K562 (cell line): Measurements from ENCODE around the gene ZNF337.

ENCODE experiments used
- ADNP ChIP-seq: fragments of 200-800 bp; sonication (Bioruptor generic); IDR thresholded peaks from 2 replicates; pipeline ENCODE4 v1.6.1; 2016; ENCODE audit warnings: missing genetic modification characterization, missing compliant biosample characterization
- HIVEP1 ChIP-seq: fragments of 250-450 bp; sonication (Bioruptor Pico); IDR thresholded peaks from 2 replicates; pipeline ENCODE4 v1.4.0; 2020; ENCODE audit warnings: mild to moderate bottlenecking
- HMG20B ChIP-seq: fragments of 250-450 bp; sonication (Bioruptor Pico); IDR thresholded peaks from 2 replicates; pipeline ENCODE4 v1.5.0; 2021; ENCODE audit warnings: mild to moderate bottlenecking
- KDM4B ChIP-seq, 2 experiments: fragments of 450-650 bp in 1 of 2; sonication (generic) in 1 of 2; IDR thresholded peaks; 2 replicates each; pipeline ENCODE4 v1.6.1; 2016 to 2017; ENCODE audit warnings: borderline replicate concordance in 2 of 2, antibody characterized with exemption in 1 of 2, low read depth in 1 of 2, mild to moderate bottlenecking in 1 of 2
- MEIS2 ChIP-seq: fragments of 450-650 bp; IDR thresholded peaks from 2 replicates; pipeline ENCODE4 v1.6.1; 2014; ENCODE audit warnings: mild to moderate bottlenecking; ENCODE audit not compliant: partially characterized antibody
- MYNN ChIP-seq, 2 experiments: sonication (generic); formaldehyde crosslinking in 1 of 2; IDR thresholded peaks; 2 replicates each; pipeline versions ENCODE4 v1.5.0 to v1.6.1; 2016 to 2020; ENCODE audit warnings: antibody characterized with exemption in 1 of 2, missing genetic modification reagents in 1 of 2
- NBN ChIP-seq: fragments of 450-650 bp; IDR thresholded peaks from 2 replicates; pipeline ENCODE4 v1.6.1; 2016; ENCODE audit warnings: low read depth, mild to moderate bottlenecking
- TAF1 ChIP-seq: IDR thresholded peaks from 2 replicates; pipeline ENCODE4 v1.6.1; 2011; ENCODE audit warnings: mild to moderate bottlenecking, low read length, moderate library complexity; ENCODE audit not compliant: insufficient read depth, control insufficient read depth, severe bottlenecking; ENCODE audit errors: extremely low read depth
- TAF7 ChIP-seq: fragments of 450-650 bp; IDR thresholded peaks from 2 replicates; pipeline ENCODE4 v1.6.1; 2016; ENCODE audit warnings: missing genetic modification characterization, missing compliant biosample characterization
- ZFP36 ChIP-seq: fragments of 150-350 bp; IDR thresholded peaks from 2 replicates; pipeline ENCODE4 v1.6.1; 2018; ENCODE audit warnings: low read length, low read depth; ENCODE audit not compliant: partially characterized antibody
- TF ChIP-seq, protein P1 (sequence below), 3 experiments: IDR thresholded peaks in 2 of 3; conservative IDR thresholded peaks in 1 of 3; 2 replicates each; pipeline ENCODE4 v1.5.1; 2011 to 2012; ENCODE audit warnings: low read length in 3 of 3, mild to moderate bottlenecking in 3 of 3, control low read depth in 2 of 3, improper control_type of control experiment in 1 of 3, inconsistent platforms in 1 of 3, low read depth in 1 of 3, mixed read lengths in 1 of 3, moderate library complexity in 1 of 3; ENCODE audit not compliant: insufficient read depth in 2 of 3
- TF ChIP-seq, protein P2 (sequence below): fragments of 250-450 bp; sonication (Bioruptor Pico); IDR thresholded peaks from 2 replicates; pipeline ENCODE4 v1.5.0; 2021
- TF ChIP-seq, protein P3 (sequence below): sonication (generic); formaldehyde crosslinking; IDR thresholded peaks from 2 replicates; pipeline ENCODE4 v1.8.0; 2022; ENCODE audit warnings: missing genetic modification reagents, mild to moderate bottlenecking, borderline replicate concordance
- TF ChIP-seq, protein P4 (sequence below): sonication (generic); formaldehyde crosslinking; IDR thresholded peaks from 2 replicates; pipeline ENCODE4 v1.8.0; 2022; ENCODE audit warnings: missing genetic modification reagents, mild to moderate bottlenecking, borderline replicate concordance

DNA sequence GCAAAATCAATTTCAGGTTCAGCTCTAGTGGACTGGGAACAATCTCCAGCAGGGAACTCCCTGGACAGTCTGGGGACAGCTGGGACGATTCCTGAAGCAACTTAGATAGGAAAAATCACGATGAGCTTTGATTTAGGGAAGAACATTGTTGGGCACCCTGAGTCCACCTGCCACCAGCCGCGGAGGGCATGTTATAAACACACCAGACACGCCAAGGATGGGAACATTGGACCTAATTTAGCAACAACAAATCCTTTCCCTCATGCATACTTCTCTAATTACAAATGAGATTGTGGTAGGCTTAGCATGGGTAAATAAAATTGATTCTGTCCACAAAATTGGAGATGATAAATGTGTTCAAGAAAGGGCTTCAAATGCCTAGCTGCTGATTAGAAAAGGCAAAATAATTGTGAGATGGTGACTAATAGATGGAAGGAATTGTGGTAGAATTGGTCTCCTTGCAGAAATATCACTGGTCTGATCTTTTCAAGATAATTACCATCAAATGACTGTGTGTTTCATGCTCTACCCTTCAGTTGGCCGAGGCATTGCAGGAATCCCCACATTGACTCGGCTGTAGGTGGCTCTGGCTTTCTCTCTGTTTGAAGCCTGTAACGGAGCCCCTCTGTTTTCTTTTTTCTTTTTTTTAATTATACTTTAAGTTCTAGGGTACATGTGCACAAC is 66.7 kb downstream of the ZNF337 start:
- TF ChIP-seq, protein P1, sequence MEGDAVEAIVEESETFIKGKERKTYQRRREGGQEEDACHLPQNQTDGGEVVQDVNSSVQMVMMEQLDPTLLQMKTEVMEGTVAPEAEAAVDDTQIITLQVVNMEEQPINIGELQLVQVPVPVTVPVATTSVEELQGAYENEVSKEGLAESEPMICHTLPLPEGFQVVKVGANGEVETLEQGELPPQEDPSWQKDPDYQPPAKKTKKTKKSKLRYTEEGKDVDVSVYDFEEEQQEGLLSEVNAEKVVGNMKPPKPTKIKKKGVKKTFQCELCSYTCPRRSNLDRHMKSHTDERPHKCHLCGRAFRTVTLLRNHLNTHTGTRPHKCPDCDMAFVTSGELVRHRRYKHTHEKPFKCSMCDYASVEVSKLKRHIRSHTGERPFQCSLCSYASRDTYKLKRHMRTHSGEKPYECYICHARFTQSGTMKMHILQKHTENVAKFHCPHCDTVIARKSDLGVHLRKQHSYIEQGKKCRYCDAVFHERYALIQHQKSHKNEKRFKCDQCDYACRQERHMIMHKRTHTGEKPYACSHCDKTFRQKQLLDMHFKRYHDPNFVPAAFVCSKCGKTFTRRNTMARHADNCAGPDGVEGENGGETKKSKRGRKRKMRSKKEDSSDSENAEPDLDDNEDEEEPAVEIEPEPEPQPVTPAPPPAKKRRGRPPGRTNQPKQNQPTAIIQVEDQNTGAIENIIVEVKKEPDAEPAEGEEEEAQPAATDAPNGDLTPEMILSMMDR (IDR thresholded peaks at IDR 0.05 in 2 of 3, conservative IDR thresholded peaks at IDR 0.05 in 1 of 3; ENCODE audit: insufficient read depth in 2 of 3, low read depth in 1 of 3, low read length in 3 of 3): no peak
- TF ChIP-seq ADNP (tag): no peak
- TF ChIP-seq TAF7 (tag): no peak
- no peak for TF ChIP-seq KDM4B (IDR thresholded peaks at IDR 0.05; ENCODE audit: borderline replicate concordance in 2 of 2, low read depth in 1 of 2)
- TF ChIP-seq, protein P2, sequence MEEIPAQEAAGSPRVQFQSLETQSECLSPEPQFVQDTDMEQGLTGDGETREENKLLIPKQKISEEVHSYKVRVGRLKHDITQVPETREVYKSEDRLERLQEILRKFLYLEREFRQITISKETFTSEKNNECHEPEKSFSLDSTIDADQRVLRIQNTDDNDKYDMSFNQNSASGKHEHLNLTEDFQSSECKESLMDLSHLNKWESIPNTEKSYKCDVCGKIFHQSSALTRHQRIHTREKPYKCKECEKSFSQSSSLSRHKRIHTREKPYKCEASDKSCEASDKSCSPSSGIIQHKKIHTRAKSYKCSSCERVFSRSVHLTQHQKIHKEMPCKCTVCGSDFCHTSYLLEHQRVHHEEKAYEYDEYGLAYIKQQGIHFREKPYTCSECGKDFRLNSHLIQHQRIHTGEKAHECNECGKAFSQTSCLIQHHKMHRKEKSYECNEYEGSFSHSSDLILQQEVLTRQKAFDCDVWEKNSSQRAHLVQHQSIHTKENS: no peak
- TF ChIP-seq HMG20B (CRISPR knock-in tag): no peak
- no peak for TF ChIP-seq TAF1
- TF ChIP-seq MEIS2: no peak
- TF ChIP-seq NBN: no peak
- no peak for TF ChIP-seq MYNN (IDR thresholded peaks at IDR 0.05)
- no peak for TF ChIP-seq MYNN (CRISPR knock-in tag; IDR thresholded peaks at IDR 0.05)
- no peak for TF ChIP-seq HIVEP1 (CRISPR knock-in tag)
- TF ChIP-seq, protein P3, sequence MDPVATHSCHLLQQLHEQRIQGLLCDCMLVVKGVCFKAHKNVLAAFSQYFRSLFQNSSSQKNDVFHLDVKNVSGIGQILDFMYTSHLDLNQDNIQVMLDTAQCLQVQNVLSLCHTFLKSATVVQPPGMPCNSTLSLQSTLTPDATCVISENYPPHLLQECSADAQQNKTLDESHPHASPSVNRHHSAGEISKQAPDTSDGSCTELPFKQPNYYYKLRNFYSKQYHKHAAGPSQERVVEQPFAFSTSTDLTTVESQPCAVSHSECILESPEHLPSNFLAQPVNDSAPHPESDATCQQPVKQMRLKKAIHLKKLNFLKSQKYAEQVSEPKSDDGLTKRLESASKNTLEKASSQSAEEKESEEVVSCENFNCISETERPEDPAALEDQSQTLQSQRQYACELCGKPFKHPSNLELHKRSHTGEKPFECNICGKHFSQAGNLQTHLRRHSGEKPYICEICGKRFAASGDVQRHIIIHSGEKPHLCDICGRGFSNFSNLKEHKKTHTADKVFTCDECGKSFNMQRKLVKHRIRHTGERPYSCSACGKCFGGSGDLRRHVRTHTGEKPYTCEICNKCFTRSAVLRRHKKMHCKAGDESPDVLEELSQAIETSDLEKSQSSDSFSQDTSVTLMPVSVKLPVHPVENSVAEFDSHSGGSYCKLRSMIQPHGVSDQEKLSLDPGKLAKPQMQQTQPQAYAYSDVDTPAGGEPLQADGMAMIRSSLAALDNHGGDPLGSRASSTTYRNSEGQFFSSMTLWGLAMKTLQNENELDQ (CRISPR knock-in tag): no peak
- TF ChIP-seq ZFP36: no peak
- TF ChIP-seq, protein P4, sequence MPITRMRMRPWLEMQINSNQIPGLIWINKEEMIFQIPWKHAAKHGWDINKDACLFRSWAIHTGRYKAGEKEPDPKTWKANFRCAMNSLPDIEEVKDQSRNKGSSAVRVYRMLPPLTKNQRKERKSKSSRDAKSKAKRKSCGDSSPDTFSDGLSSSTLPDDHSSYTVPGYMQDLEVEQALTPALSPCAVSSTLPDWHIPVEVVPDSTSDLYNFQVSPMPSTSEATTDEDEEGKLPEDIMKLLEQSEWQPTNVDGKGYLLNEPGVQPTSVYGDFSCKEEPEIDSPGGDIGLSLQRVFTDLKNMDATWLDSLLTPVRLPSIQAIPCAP: no peak
